HL-60 (cell line): ENCODE data around the gene PMIS2.

Source experiments
- CTCF ChIP-seq: IDR thresholded peaks from one replicate; pipeline ENCODE4 v1.5.1; 2011; ENCODE audit warnings: low read length, control low read depth, inconsistent platforms; ENCODE audit not compliant: insufficient read depth
- GABPA ChIP-seq: IDR thresholded peaks from 2 replicates; pipeline ENCODE4 v1.6.1; 2012; ENCODE audit warnings: low read depth
- POLR2AphosphoS5 ChIP-seq: IDR thresholded peaks from 2 replicates; pipeline ENCODE4 v1.6.1; 2012; ENCODE audit warnings: low read depth
- REST ChIP-seq: IDR thresholded peaks from 2 replicates; pipeline ENCODE4 v1.6.1; 2012; ENCODE audit warnings: low read depth; ENCODE audit not compliant: insufficient replicate concordance

- TF ChIP-seq CTCF (no peak), POLR2AphosphoS5 (no peak), REST (no peak), GABPA (no peak)
Observed at GRCh38 chr19:35618857-35619256, 32.9 kb downstream of the PMIS2 start.
